Peyer's patch (tissue), 4 donors: ENCODE data around the gene LPAR1.

Experiments
- POLR2A ChIP-seq, 2 donors: fragments of 450-650 bp; IDR thresholded peaks; one replicate each; pipeline ENCODE4 v1.5.1; 2017; ENCODE audit warnings: antibody characterized with exemption in 2 of 2, mild to moderate bottlenecking in 2 of 2, moderate library complexity in 2 of 2
- TF ChIP-seq, protein P1 (sequence below), 6 experiments: fragments of 450-650 bp in 4 of 6; fragments of 200-600 bp in 2 of 6; sonication (generic) in 1 of 6; IDR thresholded peaks; one replicate each; pipeline ENCODE4 v1.5.1; 2017 to 2019; ENCODE audit warnings: antibody characterized with exemption in 6 of 6, mild to moderate bottlenecking in 3 of 6, moderate library complexity in 1 of 6

DNA sequence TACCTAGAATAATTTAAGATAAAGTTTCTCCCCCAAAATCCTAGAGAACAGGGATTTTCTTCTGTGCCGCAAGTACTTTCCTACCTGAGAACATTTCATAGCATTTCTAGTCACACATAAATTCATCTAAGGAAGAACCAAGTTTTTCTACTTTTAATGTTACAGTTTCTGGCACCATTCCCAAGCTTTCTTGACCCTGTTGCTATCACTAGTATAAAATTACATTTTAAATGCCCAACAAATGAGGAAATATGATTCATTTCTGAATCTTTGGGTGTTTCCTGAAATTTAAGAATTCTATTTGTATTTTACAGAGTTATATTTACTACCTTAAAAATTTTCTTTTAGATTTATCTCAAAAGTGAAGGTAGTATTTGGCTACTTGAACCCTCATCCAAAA, 137.8 kb downstream of the LPAR1 start:
- TF ChIP-seq, protein P1, sequence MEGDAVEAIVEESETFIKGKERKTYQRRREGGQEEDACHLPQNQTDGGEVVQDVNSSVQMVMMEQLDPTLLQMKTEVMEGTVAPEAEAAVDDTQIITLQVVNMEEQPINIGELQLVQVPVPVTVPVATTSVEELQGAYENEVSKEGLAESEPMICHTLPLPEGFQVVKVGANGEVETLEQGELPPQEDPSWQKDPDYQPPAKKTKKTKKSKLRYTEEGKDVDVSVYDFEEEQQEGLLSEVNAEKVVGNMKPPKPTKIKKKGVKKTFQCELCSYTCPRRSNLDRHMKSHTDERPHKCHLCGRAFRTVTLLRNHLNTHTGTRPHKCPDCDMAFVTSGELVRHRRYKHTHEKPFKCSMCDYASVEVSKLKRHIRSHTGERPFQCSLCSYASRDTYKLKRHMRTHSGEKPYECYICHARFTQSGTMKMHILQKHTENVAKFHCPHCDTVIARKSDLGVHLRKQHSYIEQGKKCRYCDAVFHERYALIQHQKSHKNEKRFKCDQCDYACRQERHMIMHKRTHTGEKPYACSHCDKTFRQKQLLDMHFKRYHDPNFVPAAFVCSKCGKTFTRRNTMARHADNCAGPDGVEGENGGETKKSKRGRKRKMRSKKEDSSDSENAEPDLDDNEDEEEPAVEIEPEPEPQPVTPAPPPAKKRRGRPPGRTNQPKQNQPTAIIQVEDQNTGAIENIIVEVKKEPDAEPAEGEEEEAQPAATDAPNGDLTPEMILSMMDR (IDR thresholded peaks at IDR 0.05): no peak
- TF ChIP-seq POLR2A (IDR thresholded peaks at IDR 0.05): no peak
